SU-DHL-6 (cell line): ENCODE results near the gene C3orf22.

Source experiments
- CTCF ChIP-seq: fragments of 200-600 bp; sonication (generic); IDR thresholded peaks from one replicate; pipeline ENCODE4 v1.5.1; 2017; ENCODE audit warnings: antibody characterized with exemption, mild to moderate bottlenecking, low read length, moderate library complexity; ENCODE audit not compliant: insufficient read depth, poor library complexity, severe bottlenecking
- EZH2phosphoT487 ChIP-seq: fragments of 200-600 bp; sonication (generic), shearing (Covaris generic); conservative IDR thresholded peaks from 2 replicates; pipeline ENCODE4 v1.6.1; 2018; ENCODE audit warnings: mild to moderate bottlenecking, antibody characterized with exemption, low read length, moderate library complexity, mixed read lengths

GRCh38 chr3:126545544-126545943 lies 13.2 kb downstream of the C3orf22 start:
- TF ChIP-seq CTCF, result no peak
- TF ChIP-seq EZH2phosphoT487, result no peak
